Measurements from ENCODE around the gene HTRA1.

HTRA1 gene

GRCh38 chr10:122521011-122521410 lies 59.7 kb downstream of the HTRA1 start:
- Mint-ChIP-seq H3K36me3 (ENCODE audit: low read depth) (no peaks in the 10 kb centered on the region), H3K9me3 (no peaks in the 10 kb centered on the region), H3K4me1 (peaks cover 12% of the 10 kb centered on the region), H3K27ac (no peak overlapping the region), H3K27me3 (peaks cover 8% of the 10 kb centered on the region), H3K4me3 (no peak overlapping the region)
- ATAC-seq = no peak
- DNase-seq = no peak

- peaks cover 5% of the 10 kb centered on the region for H3K27me3 Mint-ChIP-seq
- no peaks in the 10 kb centered on the region for H3K9me3 Mint-ChIP-seq
- H3K4me1 Mint-ChIP-seq = peaks cover 4% of the 10 kb centered on the region
- ATAC-seq (peak; percentile 5), DNase-seq (no peak)
- H3K36me3 Mint-ChIP-seq (ENCODE audit: low read depth) = no peaks in the 10 kb centered on the region
- no peak overlapping the region for H3K27ac Mint-ChIP-seq
- no peak overlapping the region for H3K4me3 Mint-ChIP-seq
Measured at GRCh38 chr10:122524811-122525210, 63.5 kb downstream of the HTRA1 start.

GRCh38 chr10:122525788-122526187 lies 64.4 kb downstream of the HTRA1 start:
- DNase-seq = no peak
- no peak for ATAC-seq
- Mint-ChIP-seq H3K9me3 (no peaks in the 10 kb centered on the region), H3K27ac (no peak overlapping the region), H3K4me1 (peaks cover 1% of the 10 kb centered on the region), H3K36me3 (ENCODE audit: low read depth) (no peaks in the 10 kb centered on the region), H3K27me3 (peaks cover 5% of the 10 kb centered on the region), H3K4me3 (no peak overlapping the region)

DNA sequence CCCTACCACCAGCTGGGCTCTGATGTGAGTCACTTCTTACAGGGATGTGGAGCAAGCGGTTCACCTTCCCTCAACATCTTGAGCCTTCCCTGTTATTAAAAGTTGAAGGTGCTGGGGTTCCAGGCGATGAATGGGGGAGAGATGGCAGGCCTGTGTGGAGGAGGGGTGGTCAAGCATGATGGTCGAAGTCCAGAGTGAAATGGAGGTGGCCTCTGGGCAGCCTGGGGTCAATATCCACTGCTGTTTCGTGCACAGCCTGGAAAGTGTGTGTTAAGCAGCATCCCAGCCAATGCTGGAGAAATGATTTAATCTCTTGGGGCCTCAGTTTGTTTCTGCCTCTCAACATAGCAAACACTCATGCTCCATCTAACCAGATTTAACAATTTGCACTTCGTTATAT lies 65.5 kb downstream of the HTRA1 start:
- Mint-ChIP-seq H3K27ac (no peak overlapping the region), H3K9me3 (no peaks in the 10 kb centered on the region), H3K4me3 (no peak overlapping the region), H3K4me1 (no peaks in the 10 kb centered on the region), H3K36me3 (ENCODE audit: low read depth) (no peaks in the 10 kb centered on the region), H3K27me3 (peaks cover 14% of the 10 kb centered on the region)
- ATAC-seq (no peak), DNase-seq (no peak)

- no peak for ATAC-seq
- Mint-ChIP-seq H3K9me3 (no peaks in the 10 kb centered on the region), H3K27me3 (peaks cover 9% of the 10 kb centered on the region), H3K27ac (no peak overlapping the region), H3K36me3 (ENCODE audit: low read depth) (no peaks in the 10 kb centered on the region), H3K4me1 (no peaks in the 10 kb centered on the region), H3K4me3 (no peak overlapping the region)
- DNase-seq = no peak
Measured at GRCh38 chr10:122530177-122530576, 68.8 kb downstream of the HTRA1 start.

DNA sequence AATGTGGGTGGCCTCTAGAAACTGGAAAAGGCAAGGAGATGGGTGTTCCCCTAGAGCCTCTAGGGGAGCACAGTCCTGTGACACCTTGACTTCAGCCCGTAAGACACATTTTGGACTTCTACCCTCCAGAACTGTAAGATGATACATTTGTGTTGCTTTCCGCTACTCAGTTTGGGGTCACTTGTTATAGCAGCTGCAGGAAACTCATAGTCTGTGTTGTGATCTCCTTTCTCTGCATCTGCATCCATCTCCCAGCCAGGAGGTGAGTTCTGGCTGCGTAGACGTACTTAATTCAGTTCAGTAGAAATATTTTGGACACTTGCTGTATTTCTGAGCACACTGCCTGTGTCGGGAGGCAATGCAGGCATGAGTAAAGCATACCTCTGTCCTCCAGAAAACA lies 69.9 kb downstream of the HTRA1 start:
- no peak overlapping the region for H3K27ac Mint-ChIP-seq
- peaks cover 9% of the 10 kb centered on the region for H3K27me3 Mint-ChIP-seq
- no peaks in the 10 kb centered on the region for H3K9me3 Mint-ChIP-seq
- H3K4me1 Mint-ChIP-seq = no peaks in the 10 kb centered on the region
- ATAC-seq (no peak), DNase-seq (no peak)
- no peaks in the 10 kb centered on the region for H3K36me3 Mint-ChIP-seq (ENCODE audit: low read depth)
- no peak overlapping the region for H3K4me3 Mint-ChIP-seq

DNA sequence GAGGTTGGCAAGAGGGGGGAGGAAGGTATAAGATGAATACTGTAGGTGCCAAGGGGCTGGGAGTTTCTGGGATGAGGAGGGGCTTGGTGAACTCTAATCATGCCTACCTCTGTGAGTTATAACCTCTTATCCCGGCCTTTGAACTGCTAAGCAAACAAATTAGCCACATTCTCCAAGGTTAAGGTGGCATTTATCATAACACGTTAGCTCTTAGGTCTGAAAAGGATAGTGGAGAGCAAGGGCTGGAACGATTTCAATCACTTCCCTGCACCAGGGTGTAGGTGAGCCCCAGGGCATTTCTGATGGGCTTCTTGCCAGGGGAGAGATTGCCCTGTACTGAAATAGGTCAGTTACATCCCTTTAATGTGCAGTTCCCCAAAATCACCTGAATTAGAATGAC lies 70.6 kb downstream of the HTRA1 start:
- Mint-ChIP-seq H3K27me3 (peaks cover 9% of the 10 kb centered on the region), H3K4me3 (no peak overlapping the region), H3K27ac (no peak overlapping the region), H3K9me3 (no peaks in the 10 kb centered on the region), H3K36me3 (ENCODE audit: low read depth) (no peaks in the 10 kb centered on the region), H3K4me1 (no peaks in the 10 kb centered on the region)
- DNase-seq = no peak
- ATAC-seq = no peak

DNA sequence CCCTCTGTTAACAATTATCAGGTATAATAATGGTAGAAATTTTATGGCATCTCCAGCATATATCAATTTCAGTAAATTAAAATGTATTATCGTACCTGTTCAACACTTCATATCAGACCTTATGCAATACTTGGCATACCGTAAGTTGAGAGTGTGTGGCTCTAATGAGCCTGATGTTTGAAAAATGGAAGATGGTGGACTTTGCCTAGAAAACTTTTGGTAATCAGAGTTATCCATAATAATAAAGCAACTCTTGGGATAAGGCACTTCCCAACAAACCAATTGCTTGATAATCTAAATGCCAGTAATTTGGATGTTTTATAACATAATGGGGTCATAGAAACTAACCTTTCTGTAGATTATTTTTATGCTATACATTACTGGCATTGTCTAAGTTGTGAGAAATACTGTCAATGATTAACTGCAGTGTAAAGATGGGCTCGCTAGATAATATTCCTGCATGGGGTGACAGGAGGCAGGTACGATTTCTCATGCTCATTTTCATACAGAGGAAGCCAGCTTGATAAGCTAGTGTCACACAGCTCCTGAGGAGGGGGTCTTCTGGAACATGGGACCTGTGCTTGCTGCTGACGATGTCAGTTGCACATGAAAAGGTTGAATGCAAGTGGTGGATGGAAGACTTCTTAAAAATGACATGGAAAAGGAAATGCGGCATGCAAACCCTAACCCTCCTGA lies 71.4 kb downstream of the HTRA1 start:
- Mint-ChIP-seq H3K27me3 (peaks cover 9% of the 10 kb centered on the region), H3K9me3 (no peaks in the 10 kb centered on the region), H3K36me3 (ENCODE audit: low read depth) (no peaks in the 10 kb centered on the region), H3K4me1 (peaks cover 2% of the 10 kb centered on the region), H3K27ac (no peak overlapping the region), H3K4me3 (no peak overlapping the region)
- no peak for ATAC-seq
- DNase-seq = no peak

- no peak for DNase-seq
- no peaks in the 10 kb centered on the region for H3K36me3 Mint-ChIP-seq (ENCODE audit: low read depth)
- no peak overlapping the region for H3K27ac Mint-ChIP-seq
- no peak for ATAC-seq
- H3K27me3 Mint-ChIP-seq = peaks cover 3% of the 10 kb centered on the region
- H3K9me3 Mint-ChIP-seq = no peaks in the 10 kb centered on the region
- H3K4me1 Mint-ChIP-seq = peaks cover 15% of the 10 kb centered on the region
- no peak overlapping the region for H3K4me3 Mint-ChIP-seq
Measured at GRCh38 chr10:122537545-122537944, 76.2 kb downstream of the HTRA1 start.

DNA sequence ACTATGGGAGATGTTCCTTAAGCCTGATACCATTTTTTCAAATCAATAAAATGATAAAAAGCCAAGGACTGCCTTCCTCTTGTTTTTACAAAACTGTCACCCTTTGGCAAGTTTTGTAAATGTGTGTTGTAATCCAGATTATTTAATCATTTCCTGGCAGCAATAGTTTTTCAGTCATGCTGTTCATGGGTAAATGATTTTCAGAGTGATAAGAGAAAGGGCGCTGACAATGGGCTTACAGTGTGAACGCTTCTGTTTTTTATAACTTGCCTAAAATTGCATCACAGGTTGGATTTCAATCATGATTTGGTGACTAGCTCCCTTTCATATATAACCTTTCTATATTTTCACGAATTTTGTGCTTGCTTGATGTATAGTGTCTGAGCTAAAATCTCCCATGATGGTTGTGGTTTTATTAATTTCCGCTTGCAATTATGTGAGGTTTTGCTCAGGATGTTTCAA lies 80.2 kb downstream of the HTRA1 start:
- Mint-ChIP-seq H3K4me1 (peaks cover 20% of the 10 kb centered on the region), H3K27ac (no peak overlapping the region), H3K27me3 (peaks cover 3% of the 10 kb centered on the region), H3K4me3 (no peak overlapping the region), H3K36me3 (ENCODE audit: low read depth) (no peaks in the 10 kb centered on the region), H3K9me3 (no peaks in the 10 kb centered on the region)
- DNase-seq (no peak), ATAC-seq (peak; percentile 50)

DNA sequence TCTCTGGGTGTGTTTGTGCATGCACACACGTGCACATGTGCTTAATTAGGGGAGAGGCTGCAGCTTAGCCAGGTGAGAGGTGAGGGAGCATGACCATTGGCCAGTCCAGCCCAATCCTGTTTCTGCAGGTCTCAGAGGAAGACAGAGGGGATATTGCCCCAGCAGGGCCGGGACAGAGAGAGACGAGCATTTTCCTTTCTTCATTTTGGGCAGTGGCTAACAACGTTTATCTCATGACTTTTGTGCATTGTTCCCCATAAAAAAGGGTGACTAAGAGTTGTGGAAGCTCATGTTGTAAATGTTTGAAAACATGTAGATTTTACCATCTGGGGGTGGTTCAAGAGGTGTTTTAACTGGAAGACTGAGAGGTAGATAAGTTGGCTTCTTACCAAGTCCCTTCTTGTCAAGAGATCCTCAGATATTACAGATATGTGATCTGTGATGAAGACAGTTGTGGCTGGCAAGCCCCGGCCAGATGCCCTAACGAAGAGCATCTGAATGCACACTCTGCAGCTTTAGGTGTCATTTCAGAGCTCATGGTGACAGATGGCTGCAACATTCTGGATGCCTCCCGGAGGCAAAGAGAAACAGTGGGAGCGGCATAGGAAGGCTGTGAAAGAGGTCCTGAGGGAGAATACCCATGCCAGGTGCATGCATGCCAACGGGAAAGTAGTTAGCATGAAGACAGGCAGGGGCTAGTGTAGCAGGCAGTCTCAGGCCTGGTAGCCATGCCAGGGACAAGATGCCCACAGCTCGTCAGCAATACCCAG lies 82.5 kb downstream of the HTRA1 start:
- Mint-ChIP-seq H3K27ac (no peak overlapping the region), H3K9me3 (no peaks in the 10 kb centered on the region), H3K4me1 (peaks cover 17% of the 10 kb centered on the region), H3K36me3 (ENCODE audit: low read depth) (no peaks in the 10 kb centered on the region), H3K27me3 (peaks cover 3% of the 10 kb centered on the region), H3K4me3 (no peak overlapping the region)
- DNase-seq = no peak
- no peak for ATAC-seq

- ATAC-seq = peak; percentile 24
- Mint-ChIP-seq H3K27me3 (no peaks in the 10 kb centered on the region), H3K4me1 (peaks cover 17% of the 10 kb centered on the region), H3K9me3 (no peaks in the 10 kb centered on the region), H3K27ac (no peak overlapping the region), H3K4me3 (no peak overlapping the region), H3K36me3 (ENCODE audit: low read depth) (no peaks in the 10 kb centered on the region)
- DNase-seq = no peak
Measured at GRCh38 chr10:122544493-122544892, 83.1 kb downstream of the HTRA1 start.

DNA sequence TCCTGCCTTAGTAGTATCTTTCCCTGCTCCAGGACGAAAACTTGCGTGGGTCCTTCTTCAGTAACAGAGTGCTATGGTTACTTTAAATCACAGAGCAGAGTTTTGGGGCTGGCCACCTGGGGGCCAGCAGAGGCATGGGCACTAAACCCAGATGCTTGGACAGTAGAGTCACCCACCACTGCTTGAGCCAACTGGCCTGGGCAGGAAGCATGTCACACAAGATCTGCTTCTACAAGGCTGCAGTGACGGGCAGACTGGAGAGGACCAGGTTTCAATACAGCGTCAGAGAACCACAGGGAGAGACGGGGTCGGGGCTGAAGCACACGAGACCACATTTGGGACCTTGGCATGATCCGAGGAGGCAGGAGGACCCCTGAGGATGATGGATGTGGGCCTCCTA lies 84.9 kb downstream of the HTRA1 start:
- Mint-ChIP-seq H3K27ac (no peak overlapping the region), H3K27me3 (no peaks in the 10 kb centered on the region), H3K9me3 (no peaks in the 10 kb centered on the region), H3K4me3 (no peak overlapping the region), H3K36me3 (ENCODE audit: low read depth) (no peaks in the 10 kb centered on the region), H3K4me1 (peaks cover 17% of the 10 kb centered on the region)
- no peak for ATAC-seq
- DNase-seq = no peak

- no peaks in the 10 kb centered on the region for H3K27me3 Mint-ChIP-seq
- peaks cover 9% of the 10 kb centered on the region for H3K4me1 Mint-ChIP-seq
- H3K4me3 Mint-ChIP-seq = no peak overlapping the region
- H3K27ac Mint-ChIP-seq = no peak overlapping the region
- no peaks in the 10 kb centered on the region for H3K9me3 Mint-ChIP-seq
- DNase-seq = no peak
- H3K36me3 Mint-ChIP-seq (ENCODE audit: low read depth) = no peaks in the 10 kb centered on the region
- ATAC-seq = no peak
Measured at GRCh38 chr10:122548407-122549085, 87.2 kb downstream of the HTRA1 start.

GRCh38 chr10:122549636-122550035 lies 88.3 kb downstream of the HTRA1 start:
- Mint-ChIP-seq H3K27me3 (no peaks in the 10 kb centered on the region), H3K4me3 (no peak overlapping the region), H3K27ac (no peak overlapping the region), H3K9me3 (no peaks in the 10 kb centered on the region), H3K36me3 (ENCODE audit: low read depth) (no peaks in the 10 kb centered on the region), H3K4me1 (peaks cover 8% of the 10 kb centered on the region)
- no peak for ATAC-seq
- DNase-seq = no peak

All from activated naive CD8-positive, alpha-beta T cell treated with anti-CD3 and anti-CD28 coated beads, Interleukin-2, amount 50 U/mL, for 24 hours (primary cell).